ENCODE data around the gene DNAH17. TPM values are rescaled to one million over a fixed set of nuclear protein-coding genes. Genes with fewer than 3 reads are reported as not detected.
"Not testable (repeated sequence)": the region's sequence is repeated elsewhere in the genome, so short reads cannot be mapped to it uniquely, and the experiment has no call there.

The DNAH17 gene
- total RNA-seq, 2 donors from 2014 or later: 0.76 to 1.0 TPM

- Mint-ChIP-seq H3K27ac (no peak overlapping the region), H3K9me3 (no peaks in the 10 kb centered on the region), H3K36me3 (ENCODE audit: insufficient read depth in 2 of 2) (no peaks in the 10 kb centered on the region), H3K27me3 (ENCODE audit: low read depth) (no peaks in the 10 kb centered on the region), H3K4me3 (no peak overlapping the region), H3K4me1 (ENCODE audit: low read depth) (no peaks in the 10 kb centered on the region)
- ATAC-seq (replicated peaks in 1 of 2) (no peak), DNase-seq (no peak)
Measured at GRCh38 chr17:78507526-78507925, 69.7 kb downstream of the DNAH17 start.

- Mint-ChIP-seq H3K27me3 (ENCODE audit: low read depth) (no peaks in the 10 kb centered on the region), H3K4me3 (no peak overlapping the region), H3K4me1 (ENCODE audit: low read depth) (no peaks in the 10 kb centered on the region), H3K9me3 (no peaks in the 10 kb centered on the region), H3K27ac (no peak overlapping the region), H3K36me3 (ENCODE audit: insufficient read depth in 2 of 2) (no peaks in the 10 kb centered on the region)
- ATAC-seq (replicated peaks in 1 of 2) (no peak), DNase-seq (no peak)
Measured at GRCh38 chr17:78506454-78507309, 70.5 kb downstream of the DNAH17 start.

GRCh38 chr17:78504156-78504925, 72.9 kb downstream of the DNAH17 start:
- ATAC-seq (replicated peaks in 1 of 2) (no peak), DNase-seq (no peak)
- H3K9me3 Mint-ChIP-seq: no peaks in the 10 kb centered on the region
- no peaks in the 10 kb centered on the region for H3K36me3 Mint-ChIP-seq (ENCODE audit: insufficient read depth in 2 of 2)
- no peaks in the 10 kb centered on the region for H3K27me3 Mint-ChIP-seq (ENCODE audit: low read depth)
- no peak overlapping the region for H3K27ac Mint-ChIP-seq
- no peaks in the 10 kb centered on the region for H3K4me1 Mint-ChIP-seq (ENCODE audit: low read depth)
- H3K4me3 Mint-ChIP-seq: no peak overlapping the region

- H3K9me3 Mint-ChIP-seq; H3K27me3 Mint-ChIP-seq (ENCODE audit: low read depth); DNase-seq; H3K36me3 Mint-ChIP-seq (ENCODE audit: insufficient read depth in 2 of 2); ATAC-seq (replicated peaks in 1 of 2); H3K27ac Mint-ChIP-seq; H3K4me1 Mint-ChIP-seq (ENCODE audit: low read depth); H3K4me3 Mint-ChIP-seq: not testable (repeated sequence)
Measured at GRCh38 chr17:78503388-78503787, 73.8 kb downstream of the DNAH17 start.

- DNase-seq (no peak), ATAC-seq (replicated peaks in 1 of 2) (no peak)
- Mint-ChIP-seq H3K4me3 (no peak overlapping the region), H3K4me1 (ENCODE audit: low read depth) (no peaks in the 10 kb centered on the region), H3K9me3 (no peaks in the 10 kb centered on the region), H3K27me3 (ENCODE audit: low read depth) (no peaks in the 10 kb centered on the region), H3K36me3 (ENCODE audit: insufficient read depth in 2 of 2) (no peaks in the 10 kb centered on the region), H3K27ac (no peak overlapping the region)
Measured at GRCh38 chr17:78502611-78503148, 74.5 kb downstream of the DNAH17 start.

- DNase-seq: no peak
- H3K27ac Mint-ChIP-seq: no peak overlapping the region
Measured at GRCh38 chr17:78501241-78502036, 75.8 kb downstream of the DNAH17 start.

GRCh38 chr17:78500806-78501205, 76.4 kb downstream of the DNAH17 start:
- no peak overlapping the region for H3K4me3 Mint-ChIP-seq
- H3K27ac Mint-ChIP-seq: no peak overlapping the region
- no peaks in the 10 kb centered on the region for H3K4me1 Mint-ChIP-seq (ENCODE audit: low read depth)
- DNase-seq (no peak), ATAC-seq (replicated peaks in 1 of 2) (no peak)
- H3K9me3 Mint-ChIP-seq: no peaks in the 10 kb centered on the region
- H3K36me3 Mint-ChIP-seq (ENCODE audit: insufficient read depth in 2 of 2): no peaks in the 10 kb centered on the region
- H3K27me3 Mint-ChIP-seq (ENCODE audit: low read depth): no peaks in the 10 kb centered on the region

More at GRCh38 chr17:78501241-78502036, 75.8 kb downstream of the DNAH17 start:
- no peaks in the 10 kb centered on the region for H3K27me3 Mint-ChIP-seq (ENCODE audit: low read depth)
- no peaks in the 10 kb centered on the region for H3K36me3 Mint-ChIP-seq (ENCODE audit: insufficient read depth in 2 of 2)
- H3K9me3 Mint-ChIP-seq: no peaks in the 10 kb centered on the region
- ATAC-seq (replicated peaks in 1 of 2): no peak
- H3K4me3 Mint-ChIP-seq: no peak overlapping the region
- H3K4me1 Mint-ChIP-seq (ENCODE audit: low read depth): no peaks in the 10 kb centered on the region

GRCh38 chr17:78499715-78500540, 77.3 kb downstream of the DNAH17 start:
- H3K36me3 Mint-ChIP-seq (ENCODE audit: insufficient read depth in 2 of 2): no peaks in the 10 kb centered on the region
- H3K27me3 Mint-ChIP-seq (ENCODE audit: low read depth): no peaks in the 10 kb centered on the region
- H3K27ac Mint-ChIP-seq: no peak overlapping the region
- DNase-seq: no peak
- ATAC-seq (replicated peaks in 1 of 2): no peak
- no peak overlapping the region for H3K4me3 Mint-ChIP-seq
- no peaks in the 10 kb centered on the region for H3K4me1 Mint-ChIP-seq (ENCODE audit: low read depth)
- no peaks in the 10 kb centered on the region for H3K9me3 Mint-ChIP-seq

- DNase-seq (no peak), ATAC-seq (replicated peaks in 1 of 2) (no peak)
- Mint-ChIP-seq H3K36me3 (ENCODE audit: insufficient read depth in 2 of 2) (no peaks in the 10 kb centered on the region), H3K27me3 (ENCODE audit: low read depth) (no peaks in the 10 kb centered on the region), H3K4me1 (ENCODE audit: low read depth) (no peaks in the 10 kb centered on the region), H3K4me3 (no peak overlapping the region), H3K9me3 (no peaks in the 10 kb centered on the region), H3K27ac (no peak overlapping the region)
Measured at GRCh38 chr17:78498848-78499247, 78.3 kb downstream of the DNAH17 start.

- Mint-ChIP-seq H3K4me1 (ENCODE audit: low read depth) (no peaks in the 10 kb centered on the region), H3K4me3 (no peak overlapping the region), H3K36me3 (ENCODE audit: insufficient read depth in 2 of 2) (no peaks in the 10 kb centered on the region), H3K27me3 (ENCODE audit: low read depth) (no peaks in the 10 kb centered on the region), H3K9me3 (no peaks in the 10 kb centered on the region), H3K27ac (no peak overlapping the region)
- ATAC-seq (replicated peaks in 1 of 2): peak; percentile 55 to 65
- peak; percentile 56 to 57 for DNase-seq
Measured at GRCh38 chr17:78497115-78497540, 80.1 kb downstream of the DNAH17 start.

GRCh38 chr17:78496311-78496710, 80.9 kb downstream of the DNAH17 start:
- Mint-ChIP-seq H3K27ac (no peak overlapping the region), H3K36me3 (ENCODE audit: insufficient read depth in 2 of 2) (no peaks in the 10 kb centered on the region), H3K4me1 (ENCODE audit: low read depth) (no peaks in the 10 kb centered on the region), H3K27me3 (ENCODE audit: low read depth) (no peaks in the 10 kb centered on the region), H3K4me3 (no peak overlapping the region), H3K9me3 (no peaks in the 10 kb centered on the region)
- DNase-seq (no peak), ATAC-seq (replicated peaks in 1 of 2) (no peak)

- no peak overlapping the region for H3K27ac Mint-ChIP-seq
- no peak for DNase-seq
- ATAC-seq (replicated peaks in 1 of 2): no peak
- H3K9me3 Mint-ChIP-seq: no peaks in the 10 kb centered on the region
- H3K4me3 Mint-ChIP-seq: no peak overlapping the region
- H3K27me3 Mint-ChIP-seq (ENCODE audit: low read depth): no peaks in the 10 kb centered on the region
- no peaks in the 10 kb centered on the region for H3K4me1 Mint-ChIP-seq (ENCODE audit: low read depth)
- no peaks in the 10 kb centered on the region for H3K36me3 Mint-ChIP-seq (ENCODE audit: insufficient read depth in 2 of 2)
Measured at GRCh38 chr17:78495634-78496033, 81.6 kb downstream of the DNAH17 start.

All from activated T-cell treated with anti-CD3 and anti-CD28 coated beads, Interleukin-2, amount 50 U/mL, for 72 hours (primary cell).